OCI-LY1 (cell line): Measurements from ENCODE around the gene AK4.

Source experiments
- H2AFZ ChIP-seq: fragments of 200-600 bp; sonication (generic), shearing (Covaris generic); 2 replicates; pipeline ENCODE4 v1.6.0; 2014; ENCODE audit warnings: antibody characterized with exemption, mild to moderate bottlenecking, low read length
- H3F3A ChIP-seq: fragments of 200-600 bp; sonication (generic), shearing (Covaris generic); 2 replicates; pipeline ENCODE4 v1.6.0; 2014; ENCODE audit warnings: mild to moderate bottlenecking, antibody characterized with exemption, low read length, moderate library complexity; ENCODE audit not compliant: insufficient read depth
- H3K27ac ChIP-seq: fragments of 200-600 bp; sonication (generic); 2 replicates; pipeline ENCODE4 v1.5.1; 2014; ENCODE audit warnings: low read length, mixed run types, mild to moderate bottlenecking, low read depth; ENCODE audit not compliant: poor library complexity, severe bottlenecking
- H3K27me3 ChIP-seq: fragments of 200-600 bp; sonication (generic); 2 replicates; pipeline ENCODE4 v1.6.0; 2014; ENCODE audit warnings: antibody characterized with exemption, mild to moderate bottlenecking, low read length, moderate library complexity; ENCODE audit not compliant: insufficient read depth
- H3K36me3 ChIP-seq: fragments of 200-600 bp; sonication (generic); 2 replicates; pipeline ENCODE4 v1.6.1; 2014; ENCODE audit warnings: mild to moderate bottlenecking, antibody characterized with exemption, low read length, moderate library complexity, mixed read lengths; ENCODE audit not compliant: insufficient read depth
- H3K4me1 ChIP-seq: fragments of 200-600 bp; sonication (generic); 2 replicates; pipeline ENCODE4 v1.5.1; 2014; ENCODE audit warnings: mild to moderate bottlenecking, low read length, moderate library complexity; ENCODE audit not compliant: insufficient read depth, severe bottlenecking
- H3K4me2 ChIP-seq: fragments of 200-600 bp; sonication (generic), shearing (Covaris generic); 2 replicates; pipeline ENCODE4 v1.6.1; 2014; ENCODE audit warnings: low read length
- H3K4me3 ChIP-seq: fragments of 200-600 bp; sonication (generic); 2 replicates; pipeline ENCODE4 v1.5.1; 2014; ENCODE audit warnings: low read length, low read depth, mild to moderate bottlenecking, mixed read lengths; ENCODE audit not compliant: poor library complexity, severe bottlenecking
- H3K79me2 ChIP-seq: fragments of 200-600 bp; shearing (Covaris generic); 2 replicates; pipeline ENCODE4 v1.6.1; 2016; ENCODE audit warnings: mixed run types, low read length, mixed read lengths; ENCODE audit not compliant: insufficient read depth
- H3K9ac ChIP-seq: fragments of 200-600 bp; sonication (generic), shearing (Covaris generic); 2 replicates; pipeline ENCODE4 v1.6.1; 2014; ENCODE audit warnings: mild to moderate bottlenecking, low read length, mixed read lengths
- H3K9me2 ChIP-seq: fragments of 200-600 bp; sonication (generic), shearing (Covaris generic); 2 replicates; pipeline ENCODE4 v1.6.1; 2014; ENCODE audit warnings: low read depth, mild to moderate bottlenecking, low read length, mixed read lengths
- H3K9me3 ChIP-seq: fragments of 200-600 bp; shearing (Covaris generic); 2 replicates; pipeline ENCODE4 v1.6.1; 2014; ENCODE audit warnings: low read length, mixed read lengths
- H4K20me1 ChIP-seq: fragments of 200-600 bp; sonication (generic), shearing (Covaris generic); 2 replicates; pipeline ENCODE4 v1.6.0; 2016; ENCODE audit warnings: mild to moderate bottlenecking, low read length; ENCODE audit not compliant: insufficient read depth
- CTCF ChIP-seq: fragments of 200-600 bp; sonication (generic), shearing (Covaris generic); IDR thresholded peaks from 2 replicates; pipeline ENCODE4 v1.5.1; 2017; ENCODE audit warnings: mild to moderate bottlenecking, antibody characterized with exemption, low read length, moderate library complexity, mixed read lengths
- EZH2 ChIP-seq: fragments of 200-600 bp; sonication (generic), shearing (Covaris generic); IDR thresholded peaks from 2 replicates; pipeline ENCODE4 v1.8.0; 2017; ENCODE audit warnings: borderline replicate concordance, mixed run types, mild to moderate bottlenecking, antibody characterized with exemption, low read length, moderate library complexity, mixed read lengths

AK4 gene

GRCh38 chr1:65267683-65268082 lies 119.7 kb downstream of the AK4 start:
- Histone ChIP-seq H3K4me3 (no peak overlapping the region), H3K9me2 (no peaks in the 10 kb centered on the region), H4K20me1 (no peaks in the 10 kb centered on the region), H3K36me3 (no peaks in the 10 kb centered on the region), H2AFZ (no peak overlapping the region), H3F3A (no peaks in the 10 kb centered on the region), H3K4me2 (no peak overlapping the region), H3K79me2 (no peaks in the 10 kb centered on the region), H3K4me1 (peaks cover 23% of the 10 kb centered on the region), H3K27ac (no peak overlapping the region), H3K9ac (no peak overlapping the region), H3K27me3 (no peaks in the 10 kb centered on the region), H3K9me3 (no peaks in the 10 kb centered on the region)
- TF ChIP-seq CTCF (no peak), EZH2 (no peak)

- Histone ChIP-seq H3K4me3 (no peak overlapping the region), H3F3A (no peaks in the 10 kb centered on the region), H3K79me2 (no peaks in the 10 kb centered on the region), H2AFZ (no peak overlapping the region), H4K20me1 (no peaks in the 10 kb centered on the region), H3K9me2 (no peaks in the 10 kb centered on the region), H3K27me3 (no peaks in the 10 kb centered on the region), H3K9me3 (no peaks in the 10 kb centered on the region), H3K4me1 (peaks cover 18% of the 10 kb centered on the region), H3K27ac (no peak overlapping the region), H3K9ac (no peak overlapping the region), H3K36me3 (no peaks in the 10 kb centered on the region), H3K4me2 (no peak overlapping the region)
- TF ChIP-seq CTCF (no peak), EZH2 (no peak)
Observed at GRCh38 chr1:65269612-65270011, 121.6 kb downstream of the AK4 start.

- Histone ChIP-seq H3K9ac (no peak overlapping the region), H3F3A (no peaks in the 10 kb centered on the region), H2AFZ (no peak overlapping the region), H3K27ac (no peak overlapping the region), H3K9me2 (no peaks in the 10 kb centered on the region), H3K27me3 (no peaks in the 10 kb centered on the region), H3K36me3 (no peaks in the 10 kb centered on the region), H3K4me2 (no peak overlapping the region), H3K9me3 (no peaks in the 10 kb centered on the region), H4K20me1 (no peaks in the 10 kb centered on the region), H3K4me1 (peaks cover 43% of the 10 kb centered on the region), H3K79me2 (no peaks in the 10 kb centered on the region), H3K4me3 (no peak overlapping the region)
- no peak for TF ChIP-seq EZH2
- no peak for TF ChIP-seq CTCF
Observed at GRCh38 chr1:65276197-65276939, 128.4 kb downstream of the AK4 start.
